ENCODE measurements around the gene KBTBD13. TPM values are rescaled to one million over a fixed set of nuclear protein-coding genes. Genes with fewer than 3 reads are reported as not detected.

The KBTBD13 gene
- total RNA-seq, 1 experiment from 2014 or later: not detected

GRCh38 chr15:65083262-65083701, 6.7 kb downstream of the KBTBD13 start:
- no peak overlapping the region for H3K4me3 ChIP-seq (ENCODE audit: low read length)
- no TSS peak for BruUV-seq (replicated peaks)
- no peak overlapping the region for H3K9ac ChIP-seq (ENCODE audit: low read length)
- no peaks in the 10 kb centered on the region for H3K4me1 ChIP-seq (ENCODE audit: insufficient read depth, low read length)
- POLR2A ChIA-PET (ENCODE audit: unreplicated experiment): no interaction called here
- H3K27ac ChIP-seq (ENCODE audit: low read length): no peak overlapping the region
- CTCF ChIA-PET: no interaction called here
- no peaks in the 10 kb centered on the region for H3F3A ChIP-seq (ENCODE audit: low read length, unreplicated experiment)
- ATAC-seq: no peak
- no peaks in the 10 kb centered on the region for H3K9me3 ChIP-seq (ENCODE audit: low read length)
- no peaks in the 10 kb centered on the region for H3K9me2 ChIP-seq (replicated peaks; ENCODE audit: low read length)
- H3K27me3 ChIP-seq (ENCODE audit: low read length): no peaks in the 10 kb centered on the region
- no peak overlapping the region for H3K4me2 ChIP-seq (ENCODE audit: low read length)
- H4K20me1 ChIP-seq (ENCODE audit: low read length): no peaks in the 10 kb centered on the region
- no peak for DNase-seq
- TF ChIP-seq EZH2phosphoT487 (IDR thresholded peaks at IDR 0.05; ENCODE audit: borderline replicate concordance, low read length) (no peak), CTCF (conservative IDR thresholded peaks at IDR 0.05; ENCODE audit: low read depth, low read length) (no peak), EZH2 (IDR thresholded peaks at IDR 0.05; ENCODE audit: low read length, unreplicated experiment) (no peak)
- no peaks in the 10 kb centered on the region for H3K36me3 ChIP-seq (ENCODE audit: low read depth, low read length)
- intact Hi-C loops (cut with micrococcal nuclease): no loop called here
- no peaks in the 10 kb centered on the region for H3K79me2 ChIP-seq (ENCODE audit: low read length)
- H2AFZ ChIP-seq (ENCODE audit: low read length): no peak overlapping the region

- no peaks in the 10 kb centered on the region for H3K9me3 ChIP-seq (ENCODE audit: low read length)
- H3K36me3 ChIP-seq (ENCODE audit: low read depth, low read length): no peaks in the 10 kb centered on the region
- no peak overlapping the region for H3K4me2 ChIP-seq (ENCODE audit: low read length)
- TF ChIP-seq EZH2phosphoT487 (IDR thresholded peaks at IDR 0.05; ENCODE audit: borderline replicate concordance, low read length) (no peak), CTCF (conservative IDR thresholded peaks at IDR 0.05; ENCODE audit: low read depth, low read length) (no peak), EZH2 (IDR thresholded peaks at IDR 0.05; ENCODE audit: low read length, unreplicated experiment) (no peak)
- no TSS peak for BruUV-seq (replicated peaks)
- H4K20me1 ChIP-seq (ENCODE audit: low read length): no peaks in the 10 kb centered on the region
- H3K79me2 ChIP-seq (ENCODE audit: low read length): no peaks in the 10 kb centered on the region
- ChIA-PET CTCF (no interaction called here), POLR2A (ENCODE audit: unreplicated experiment) (no interaction called here)
- H3K27me3 ChIP-seq (ENCODE audit: low read length): no peaks in the 10 kb centered on the region
- no peak overlapping the region for H3K27ac ChIP-seq (ENCODE audit: low read length)
- intact Hi-C loops (cut with micrococcal nuclease): no loop called here
- H3K9me2 ChIP-seq (replicated peaks; ENCODE audit: low read length): no peaks in the 10 kb centered on the region
- H3F3A ChIP-seq (ENCODE audit: low read length, unreplicated experiment): no peaks in the 10 kb centered on the region
- H3K4me3 ChIP-seq (ENCODE audit: low read length): no peak overlapping the region
- no peak for DNase-seq
- ATAC-seq: no peak
- no peak overlapping the region for H3K9ac ChIP-seq (ENCODE audit: low read length)
- H3K4me1 ChIP-seq (ENCODE audit: insufficient read depth, low read length): no peaks in the 10 kb centered on the region
- no peak overlapping the region for H2AFZ ChIP-seq (ENCODE audit: low read length)
These were observed 8.1 kb downstream of the KBTBD13 start for GRCh38 chr15:65084500-65085206.

- Histone ChIP-seq H3K4me1 (ENCODE audit: insufficient read depth, low read length) (no peaks in the 10 kb centered on the region), H3K27me3 (ENCODE audit: low read length) (no peaks in the 10 kb centered on the region), H3K79me2 (ENCODE audit: low read length) (no peaks in the 10 kb centered on the region), H3K9me3 (ENCODE audit: low read length) (no peaks in the 10 kb centered on the region), H3K4me3 (ENCODE audit: low read length) (no peak overlapping the region), H4K20me1 (ENCODE audit: low read length) (no peaks in the 10 kb centered on the region), H3K27ac (ENCODE audit: low read length) (no peak overlapping the region), H2AFZ (ENCODE audit: low read length) (no peak overlapping the region), H3K4me2 (ENCODE audit: low read length) (no peak overlapping the region), H3K36me3 (ENCODE audit: low read depth, low read length) (no peaks in the 10 kb centered on the region), H3F3A (ENCODE audit: low read length, unreplicated experiment) (no peaks in the 10 kb centered on the region), H3K9ac (ENCODE audit: low read length) (no peak overlapping the region), H3K9me2 (replicated peaks; ENCODE audit: low read length) (no peaks in the 10 kb centered on the region)
- POLR2A ChIA-PET (ENCODE audit: unreplicated experiment): no interaction called here
- no TSS peak for BruUV-seq (replicated peaks)
- CTCF ChIA-PET: no interaction called here
- TF ChIP-seq EZH2phosphoT487 (IDR thresholded peaks at IDR 0.05; ENCODE audit: borderline replicate concordance, low read length) (no peak), EZH2 (IDR thresholded peaks at IDR 0.05; ENCODE audit: low read length, unreplicated experiment) (no peak), CTCF (conservative IDR thresholded peaks at IDR 0.05; ENCODE audit: low read depth, low read length) (no peak)
- ATAC-seq (no peak), DNase-seq (no peak)
- intact Hi-C loops (cut with micrococcal nuclease): no loop called here
These were observed 8.7 kb downstream of the KBTBD13 start for GRCh38 chr15:65085207-65085753.
